Skeletal muscle satellite cell (primary cell): Measurements from ENCODE around the gene METTL15.
"Not testable (repeated sequence)": the region's sequence is repeated elsewhere in the genome, so short reads cannot be mapped to it uniquely, and the experiment has no call there.

ENCODE experiments used
- H3K27me3 ChIP-seq: 2 replicates; pipeline ENCODE4 v1.7.0; 2013; ENCODE audit warnings: low read length; ENCODE audit not compliant: control insufficient read depth, insufficient read depth
- H3K36me3 ChIP-seq: 2 replicates; pipeline ENCODE4 v1.7.0; 2013; ENCODE audit warnings: mild to moderate bottlenecking, control low read depth, low read length; ENCODE audit not compliant: insufficient read depth
- H3K4me1 ChIP-seq: 2 replicates; pipeline ENCODE4 v1.7.0; 2013; ENCODE audit warnings: low read length; ENCODE audit not compliant: control insufficient read depth, insufficient read depth
- H3K4me2 ChIP-seq: 2 replicates; pipeline ENCODE4 v1.7.0; 2013; ENCODE audit warnings: mild to moderate bottlenecking, low read length
- H3K4me3 ChIP-seq: 2 replicates; pipeline ENCODE4 v1.7.0; 2013; ENCODE audit warnings: low read length
- H3K9ac ChIP-seq: 2 replicates; pipeline ENCODE4 v1.7.0; 2013; ENCODE audit warnings: mild to moderate bottlenecking, low read depth, low read length, moderate library complexity
- H3K9me3 ChIP-seq: replicated peaks from 2 replicates; pipeline ENCODE4 v1.7.0; 2013; ENCODE audit warnings: mild to moderate bottlenecking, control low read depth, low read length

METTL15 gene

DNA sequence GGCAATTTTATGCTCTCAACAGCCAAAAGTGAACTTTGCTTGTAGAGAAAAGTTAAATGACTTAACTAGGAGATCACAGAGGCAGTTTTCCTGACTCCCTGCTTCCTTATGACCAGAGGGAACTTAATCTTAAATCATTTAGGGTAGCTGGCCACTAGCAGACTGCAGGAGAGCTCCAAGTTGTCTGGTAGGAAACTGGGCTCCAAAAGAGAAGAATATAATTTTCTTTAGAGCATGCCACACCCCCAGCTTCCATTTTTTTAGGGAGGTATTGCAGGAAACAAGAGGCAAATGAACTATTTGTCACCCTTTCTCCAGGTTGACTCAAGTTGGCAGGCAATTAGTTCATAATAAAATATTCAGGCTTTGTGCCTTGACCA is 2.6 kb downstream of the METTL15 start:
- Histone ChIP-seq H3K4me2 (peak overlapping the region; percentile 86), H3K27me3 (no peaks in the 10 kb centered on the region), H3K36me3 (peaks cover 7% of the 10 kb centered on the region), H3K9me3 (no peaks in the 10 kb centered on the region), H3K4me3 (peak overlapping the region; percentile 85), H3K4me1 (peaks cover 32% of the 10 kb centered on the region), H3K9ac (peak overlapping the region; percentile 95)

DNA sequence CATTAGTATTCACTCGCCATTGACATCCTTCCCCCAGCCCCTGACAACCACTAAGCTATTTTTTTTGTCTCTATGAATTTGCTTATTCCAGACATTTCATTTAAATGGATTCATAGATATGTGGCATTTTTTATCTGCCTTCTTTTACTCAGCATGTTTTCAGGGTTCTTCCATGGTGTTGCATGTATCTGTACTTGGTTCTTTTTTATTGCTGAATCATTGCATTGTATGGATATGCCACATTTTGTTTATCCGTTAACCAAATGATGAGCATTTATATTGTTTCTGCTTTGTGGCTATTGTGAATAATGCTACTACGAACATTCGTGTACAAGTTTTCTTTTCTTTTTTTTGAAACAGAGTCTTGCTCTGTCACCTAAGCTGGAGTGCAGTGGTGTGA is 5.9 kb downstream of the METTL15 start:
- Histone ChIP-seq H3K36me3 (peaks cover 7% of the 10 kb centered on the region), H3K4me1 (peaks cover 14% of the 10 kb centered on the region), H3K9ac (no peak overlapping the region), H3K4me2 (no peak overlapping the region), H3K9me3 (no peaks in the 10 kb centered on the region), H3K4me3 (no peak overlapping the region), H3K27me3 (no peaks in the 10 kb centered on the region)

DNA sequence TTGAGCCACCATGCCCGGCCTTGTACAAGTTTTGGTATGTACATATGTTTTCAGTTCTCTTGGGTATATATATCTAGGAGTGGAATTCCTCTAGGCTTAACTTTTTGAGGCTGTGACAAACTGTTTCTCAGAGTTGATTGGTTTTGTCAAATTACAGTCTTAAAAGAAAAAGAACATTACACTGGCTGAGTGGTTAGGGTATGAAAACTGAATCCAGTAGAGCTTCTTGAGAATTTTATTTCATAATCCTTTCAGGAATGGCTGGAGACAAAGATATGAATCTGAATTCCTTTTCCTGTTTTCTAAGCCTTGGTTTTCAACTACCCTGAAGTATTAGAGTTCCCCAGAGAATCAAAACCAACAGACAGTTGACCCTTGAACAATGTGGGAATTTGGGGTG is 6.5 kb downstream of the METTL15 start:
- H3K4me1 ChIP-seq, result peaks cover 9% of the 10 kb centered on the region
- H3K27me3 ChIP-seq, result no peaks in the 10 kb centered on the region
- no peak overlapping the region for H3K4me3 ChIP-seq
- peaks cover 7% of the 10 kb centered on the region for H3K36me3 ChIP-seq
- no peaks in the 10 kb centered on the region for H3K9me3 ChIP-seq
- H3K4me2 ChIP-seq, result no peak overlapping the region
- no peak overlapping the region for H3K9ac ChIP-seq

DNA sequence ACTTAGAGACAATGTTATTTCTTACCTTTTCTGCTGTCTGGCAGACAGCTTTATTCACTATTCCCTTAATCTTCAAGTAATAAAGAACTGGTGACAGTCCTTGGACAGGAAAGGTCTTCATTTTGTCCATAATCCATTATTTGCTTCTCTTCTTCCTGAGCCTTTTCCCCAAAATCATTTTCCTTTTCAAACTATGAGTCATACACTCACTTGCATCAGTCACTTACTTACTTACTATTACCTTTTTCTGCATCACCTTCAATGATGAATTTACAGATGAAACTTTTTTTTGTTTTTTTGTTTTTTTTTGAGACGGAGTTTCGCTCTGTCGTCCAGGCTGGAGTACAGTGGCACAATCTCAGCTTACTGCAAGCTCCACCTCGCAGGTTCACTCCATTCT is 9.5 kb downstream of the METTL15 start:
- no peaks in the 10 kb centered on the region for H3K27me3 ChIP-seq
- no peak overlapping the region for H3K4me2 ChIP-seq
- H3K4me1 ChIP-seq, result peaks cover 2% of the 10 kb centered on the region
- H3K4me3 ChIP-seq, result no peak overlapping the region
- H3K9me3 ChIP-seq, result no peaks in the 10 kb centered on the region
- peaks cover 7% of the 10 kb centered on the region for H3K36me3 ChIP-seq
- H3K9ac ChIP-seq, result no peak overlapping the region

DNA sequence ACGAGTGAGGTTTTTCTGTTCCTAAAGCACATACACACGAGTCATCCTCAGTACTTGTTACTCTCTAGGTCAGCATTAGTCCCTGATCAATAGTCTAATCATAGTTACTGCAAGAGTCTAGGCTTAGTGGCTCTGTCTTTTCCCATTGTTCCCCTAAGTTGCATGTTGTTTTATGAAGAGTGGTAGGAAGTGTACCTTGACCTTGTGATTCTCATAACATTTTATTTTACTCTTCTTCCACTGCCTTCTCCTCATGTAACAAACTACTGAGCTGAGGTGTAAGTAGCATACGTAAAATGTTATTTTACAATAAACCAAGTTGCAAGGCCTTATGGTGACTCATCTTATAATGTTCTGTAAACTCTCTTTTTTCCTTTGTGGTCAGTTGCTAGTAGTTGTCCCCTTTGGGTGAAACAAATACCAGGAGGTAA is 15.0 kb downstream of the METTL15 start:
- peaks cover 4% of the 10 kb centered on the region for H3K36me3 ChIP-seq
- peak overlapping the region; percentile 40 for H3K9ac ChIP-seq
- peak overlapping the region; percentile 69 for H3K4me2 ChIP-seq
- peaks cover 17% of the 10 kb centered on the region for H3K4me1 ChIP-seq
- no peaks in the 10 kb centered on the region for H3K9me3 ChIP-seq
- H3K4me3 ChIP-seq, result peak overlapping the region; percentile 14
- H3K27me3 ChIP-seq, result no peaks in the 10 kb centered on the region

DNA sequence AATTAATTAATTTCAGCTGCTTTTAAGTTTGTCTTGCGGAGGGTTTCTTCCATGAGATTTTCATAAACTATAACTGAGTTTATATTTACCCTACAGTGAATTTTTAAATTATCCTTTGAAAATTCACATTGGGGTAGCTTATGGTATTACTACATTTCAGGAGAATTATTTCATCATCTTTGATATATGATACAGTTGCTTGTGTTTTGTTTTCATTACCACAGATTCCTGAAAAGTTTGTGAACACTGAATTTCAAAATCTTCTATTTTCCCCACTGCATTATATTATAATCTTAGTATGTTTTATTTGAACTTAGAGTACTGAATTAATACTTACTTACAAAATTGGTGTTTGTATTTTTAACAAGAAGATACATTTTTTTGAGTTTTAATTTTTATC is 24.4 kb downstream of the METTL15 start:
- Histone ChIP-seq H3K4me2 (peak overlapping the region; percentile 11), H3K9me3 (no peaks in the 10 kb centered on the region), H3K4me1 (peaks cover 13% of the 10 kb centered on the region), H3K36me3 (peaks cover 16% of the 10 kb centered on the region), H3K27me3 (no peaks in the 10 kb centered on the region), H3K9ac (no peak overlapping the region), H3K4me3 (no peak overlapping the region)

DNA sequence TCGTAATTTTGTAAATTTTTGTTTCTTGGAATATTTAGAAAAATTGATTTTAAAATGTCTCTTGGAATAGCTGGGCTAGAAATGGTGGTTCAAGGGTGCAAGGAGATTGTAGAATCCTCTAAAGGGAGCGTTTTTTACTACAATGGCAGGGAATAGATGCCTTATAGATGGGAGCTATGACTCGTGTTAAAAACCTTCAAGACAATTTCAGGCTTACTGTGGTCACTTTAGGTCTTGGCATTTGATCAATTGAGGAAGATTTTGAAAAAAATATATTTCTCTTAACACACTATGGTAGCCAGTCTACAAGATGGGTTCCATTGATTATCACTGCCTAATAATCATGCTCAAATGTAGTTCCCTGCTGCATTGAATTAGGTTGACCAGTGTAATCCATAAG is 25.0 kb downstream of the METTL15 start:
- H3K9ac ChIP-seq, result no peak overlapping the region
- H3K4me3 ChIP-seq, result no peak overlapping the region
- peaks cover 13% of the 10 kb centered on the region for H3K4me1 ChIP-seq
- peaks cover 16% of the 10 kb centered on the region for H3K36me3 ChIP-seq
- no peaks in the 10 kb centered on the region for H3K27me3 ChIP-seq
- peak overlapping the region; percentile 11 for H3K4me2 ChIP-seq
- no peaks in the 10 kb centered on the region for H3K9me3 ChIP-seq

DNA sequence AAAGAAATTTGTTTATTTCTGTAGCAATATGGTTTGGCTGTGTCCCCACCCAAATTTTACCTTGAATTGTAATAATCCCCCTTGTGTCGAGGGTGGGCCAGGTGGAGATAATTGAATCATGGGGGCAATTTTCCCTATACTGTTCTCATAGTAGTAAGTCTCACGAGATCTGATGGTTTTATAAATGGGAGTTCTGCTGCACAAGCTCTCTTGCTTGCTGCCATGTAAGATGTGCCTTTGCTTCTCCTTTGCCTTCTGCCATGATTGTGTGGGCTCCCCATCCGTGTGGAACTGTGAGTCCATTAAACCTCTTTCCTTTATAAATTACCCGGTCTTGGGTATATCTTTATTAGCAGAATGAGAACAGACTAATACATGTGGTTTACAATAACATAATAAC is 28.0 kb downstream of the METTL15 start:
- Histone ChIP-seq H3K4me1 (peaks cover 13% of the 10 kb centered on the region), H3K36me3 (peaks cover 27% of the 10 kb centered on the region)
- not testable (repeated sequence) for H3K9me3 ChIP-seq, H3K27me3 ChIP-seq, H3K4me3 ChIP-seq, H3K4me2 ChIP-seq, H3K9ac ChIP-seq

DNA sequence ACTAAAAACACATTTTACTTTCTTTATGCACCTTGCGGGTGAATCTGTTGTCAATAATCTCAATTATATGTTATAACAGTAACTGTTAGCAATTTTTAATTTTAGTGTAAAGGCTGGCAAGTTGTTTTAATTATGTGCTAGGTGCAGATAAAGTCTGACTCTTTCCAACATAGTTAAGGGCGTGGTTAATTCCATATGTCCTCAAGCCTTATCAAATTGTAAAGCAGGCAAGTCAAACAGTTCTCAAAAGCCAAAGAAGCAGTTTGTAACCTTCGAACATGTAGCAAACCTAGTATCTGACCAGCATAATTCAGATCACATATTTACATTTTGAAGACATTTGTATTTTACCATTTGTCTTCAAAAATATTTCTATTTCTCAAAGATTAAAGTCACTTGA is 29.2 kb downstream of the METTL15 start:
- no peak overlapping the region for H3K9ac ChIP-seq
- H3K36me3 ChIP-seq, result peaks cover 27% of the 10 kb centered on the region
- H3K4me2 ChIP-seq, result no peak overlapping the region
- peaks cover 11% of the 10 kb centered on the region for H3K4me1 ChIP-seq
- no peak overlapping the region for H3K4me3 ChIP-seq
- H3K27me3 ChIP-seq, result no peaks in the 10 kb centered on the region
- H3K9me3 ChIP-seq, result peaks cover 7% of the 10 kb centered on the region

DNA sequence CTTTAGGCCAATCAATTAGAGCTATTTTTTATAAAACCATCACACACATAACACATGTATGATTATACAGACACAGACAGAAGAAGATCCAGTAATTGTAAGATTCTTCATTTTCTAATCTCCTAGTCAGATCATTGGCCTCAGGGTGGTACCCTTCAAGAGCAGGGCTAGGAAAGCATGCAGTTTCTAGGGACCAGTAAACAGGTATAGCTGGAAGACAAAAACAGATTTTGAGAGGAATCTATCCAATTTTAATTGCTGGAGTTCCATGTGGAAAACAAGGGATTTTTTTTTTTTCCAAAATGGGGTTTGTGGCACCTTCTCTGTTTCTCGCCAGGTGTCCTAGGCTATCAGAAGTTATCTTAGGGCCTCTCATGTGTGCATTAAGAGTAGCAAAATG is 29.6 kb downstream of the METTL15 start:
- no peak overlapping the region for H3K4me2 ChIP-seq
- H3K9me3 ChIP-seq, result peaks cover 7% of the 10 kb centered on the region
- H3K4me3 ChIP-seq, result no peak overlapping the region
- H3K27me3 ChIP-seq, result no peaks in the 10 kb centered on the region
- H3K4me1 ChIP-seq, result peaks cover 7% of the 10 kb centered on the region
- H3K36me3 ChIP-seq, result peaks cover 27% of the 10 kb centered on the region
- H3K9ac ChIP-seq, result no peak overlapping the region

DNA sequence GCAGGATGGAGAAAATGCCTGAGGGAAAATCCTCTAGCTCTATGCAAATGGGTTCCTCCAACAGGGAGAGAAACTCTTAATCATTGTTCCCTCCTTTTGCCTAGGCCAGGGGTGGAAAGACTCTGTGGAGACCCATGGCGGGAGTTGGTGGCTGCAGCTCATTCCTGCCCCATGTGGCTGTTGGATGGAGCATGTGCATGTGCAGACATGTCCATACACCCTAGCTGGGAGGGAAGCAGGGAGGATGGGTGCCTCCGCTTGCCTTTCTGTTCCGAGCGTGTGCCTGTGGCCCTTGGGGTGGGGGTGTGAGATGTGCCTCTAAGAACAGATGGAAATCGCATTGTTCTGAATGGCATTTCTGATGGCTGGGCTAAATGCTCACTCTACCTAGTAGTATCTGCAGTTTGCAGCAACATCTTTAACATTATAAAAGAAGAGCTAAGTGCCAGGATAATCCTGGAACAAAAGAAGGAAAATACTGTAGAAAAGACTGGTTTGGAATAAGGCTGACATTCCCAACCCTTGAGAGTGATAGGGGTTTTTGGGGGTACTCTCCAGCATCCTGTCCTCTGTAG is 31.7 kb downstream of the METTL15 start:
- Histone ChIP-seq H3K4me1 (no peaks in the 10 kb centered on the region), H3K4me2 (no peak overlapping the region), H3K9me3 (peaks cover 7% of the 10 kb centered on the region), H3K9ac (no peak overlapping the region), H3K4me3 (no peak overlapping the region), H3K36me3 (peaks cover 21% of the 10 kb centered on the region), H3K27me3 (no peaks in the 10 kb centered on the region)

DNA sequence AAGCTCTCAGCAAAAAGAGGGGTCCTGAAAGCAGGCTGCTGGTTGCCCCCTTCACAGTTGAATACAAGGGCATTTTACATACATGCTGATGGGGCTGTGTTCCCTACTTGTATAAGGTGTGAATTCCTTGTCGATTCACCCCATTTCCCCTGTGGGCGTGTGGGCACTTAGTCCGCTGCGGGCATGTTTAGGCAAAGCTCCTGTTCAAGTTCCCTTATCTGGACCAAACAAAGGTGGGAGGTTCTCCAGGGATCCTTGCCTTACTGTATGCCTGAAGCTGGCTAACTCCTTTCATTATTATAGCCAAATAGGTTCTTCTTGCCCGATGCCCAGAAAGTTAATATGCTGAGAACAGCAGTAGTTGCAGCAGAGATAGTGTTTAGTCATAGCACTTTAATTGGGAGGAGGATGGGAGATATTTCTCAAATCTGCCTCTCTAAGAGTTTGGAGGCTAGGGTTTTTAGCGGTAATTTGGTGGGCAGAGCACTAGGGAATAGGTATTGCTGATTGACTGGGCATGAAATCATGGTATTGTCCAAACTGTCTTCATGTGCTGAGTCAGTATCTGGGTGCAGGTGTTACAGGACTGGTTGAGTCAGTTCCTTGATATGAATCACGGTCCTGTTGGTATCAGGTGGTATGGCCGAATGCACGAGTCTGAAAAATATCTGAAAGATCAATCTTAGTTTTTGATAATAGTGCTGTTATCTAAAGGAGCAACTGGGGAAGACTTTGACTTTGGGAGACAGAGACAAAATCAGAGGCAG is 32.7 kb downstream of the METTL15 start:
- H3K36me3 ChIP-seq, result peaks cover 14% of the 10 kb centered on the region
- H3K4me3 ChIP-seq, result no peak overlapping the region
- peaks cover 7% of the 10 kb centered on the region for H3K4me1 ChIP-seq
- no peak overlapping the region for H3K4me2 ChIP-seq
- no peak overlapping the region for H3K9ac ChIP-seq
- no peaks in the 10 kb centered on the region for H3K27me3 ChIP-seq
- H3K9me3 ChIP-seq, result peaks cover 7% of the 10 kb centered on the region
